ENCODE results near the gene ADCY6.

GRCh38 chr12:48750215-48750614, 38.7 kb downstream of the ADCY6 start:
- TF ChIP-seq YY1 (IDR thresholded peaks at IDR 0.05; ENCODE audit: low read depth) (no peak), TCF12 (IDR thresholded peaks at IDR 0.05; ENCODE audit: low read depth) (no peak), FOXM1 (IDR thresholded peaks at IDR 0.05; ENCODE audit: borderline replicate concordance, low read depth) (no peak), NFIC (IDR thresholded peaks at IDR 0.05) (no peak), TAF1 (IDR thresholded peaks at IDR 0.05; ENCODE audit: low read depth) (no peak), CREB1 (IDR thresholded peaks at IDR 0.05; ENCODE audit: low read depth) (no peak)
